Ectodermal cell (in vitro differentiated cells): ENCODE results near the gene DGKE.

Source experiments
- H3K27ac ChIP-seq: 2 replicates; pipeline ENCODE4 v1.7.0; 2013; ENCODE audit warnings: mild to moderate bottlenecking, low read depth, low read length; ENCODE audit not compliant: insufficient read depth, poor library complexity, severe bottlenecking
- H3K27me3 ChIP-seq: 2 replicates; pipeline ENCODE4 v1.7.0; 2013; ENCODE audit warnings: mild to moderate bottlenecking, low read length; ENCODE audit not compliant: insufficient read depth, control insufficient read depth, poor library complexity, severe bottlenecking
- H3K36me3 ChIP-seq: one replicate; pipeline ENCODE4 v1.7.0; 2013; ENCODE audit warnings: low read length; ENCODE audit not compliant: control insufficient read depth, insufficient read depth
- H3K4me1 ChIP-seq: one replicate; pipeline ENCODE4 v1.7.0; 2013; ENCODE audit warnings: low read length; ENCODE audit not compliant: control insufficient read depth, insufficient read depth
- H3K4me3 ChIP-seq: 2 replicates; pipeline ENCODE4 v1.7.0; 2013; ENCODE audit warnings: low read depth, low read length, control low read depth; ENCODE audit not compliant: insufficient read depth
- H3K9me3 ChIP-seq: 2 replicates; pipeline ENCODE4 v1.7.0; 2013; ENCODE audit warnings: mild to moderate bottlenecking, low read length, moderate library complexity; ENCODE audit not compliant: control insufficient read depth
- WGBS, 2 experiments: methylation state at CpG; one replicate each; pipeline ENCODE4 v1.1.7; 2013; ENCODE audit warnings: missing lambda C conversion rate in 2 of 2; 5-methylcytosine and 5-hydroxymethylcytosine counted together

DGKE gene

DNA sequence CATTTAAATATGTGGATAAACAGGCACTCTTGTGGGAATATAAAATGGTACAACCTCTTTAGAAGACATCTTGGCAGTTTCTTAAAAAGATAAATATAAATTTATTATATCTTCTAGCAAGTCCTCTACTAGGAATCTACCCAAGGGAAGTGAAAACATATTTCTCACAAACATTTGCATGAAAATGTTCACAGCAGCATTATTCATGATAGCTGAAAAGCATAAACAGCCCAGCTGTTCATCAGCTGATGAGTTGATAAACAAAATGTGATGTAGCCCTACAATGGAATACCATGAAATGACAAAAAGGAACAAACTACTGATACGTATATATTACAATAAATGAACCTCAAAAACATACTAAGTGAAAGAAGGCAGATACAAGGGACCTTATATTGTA lies 12.0 kb downstream of the DGKE start:
- 100% methylated on average over 1 of the region's 1 CpG; no CpG with 5 or more reads in 1 of the 2 experiments for WGBS, 2 experiments
- Histone ChIP-seq H3K27ac (no peak overlapping the region), H3K27me3 (no peaks in the 10 kb centered on the region), H3K4me3 (no peak overlapping the region), H3K36me3 (no peaks in the 10 kb centered on the region), H3K9me3 (no peaks in the 10 kb centered on the region), H3K4me1 (no peaks in the 10 kb centered on the region)

DNA sequence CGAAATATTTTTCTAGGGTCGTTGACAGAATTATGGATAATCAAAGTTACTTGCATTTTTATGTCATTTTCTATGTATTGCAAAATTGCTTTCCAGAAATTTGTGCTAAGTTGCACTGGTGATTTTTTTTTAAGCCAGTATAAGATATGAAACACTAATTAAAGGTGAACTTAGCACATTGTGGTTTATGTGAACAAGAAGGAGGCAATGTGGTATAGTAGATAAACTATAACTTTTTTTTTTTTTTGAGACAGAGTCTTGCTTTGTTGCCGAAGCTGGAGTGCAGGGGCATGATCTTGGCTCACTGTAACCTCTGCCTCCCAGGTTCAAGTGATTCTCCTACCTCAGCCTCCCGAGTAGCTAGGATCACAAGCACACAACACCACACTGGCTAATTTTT lies 13.2 kb downstream of the DGKE start:
- H3K4me1 ChIP-seq = no peaks in the 10 kb centered on the region
- no peaks in the 10 kb centered on the region for H3K36me3 ChIP-seq
- no peaks in the 10 kb centered on the region for H3K27me3 ChIP-seq
- no peak overlapping the region for H3K27ac ChIP-seq
- no peak overlapping the region for H3K4me3 ChIP-seq
- 89 to 94% methylated on average over 2 to 4 of the region's 4 CpGs for WGBS, 2 experiments
- no peaks in the 10 kb centered on the region for H3K9me3 ChIP-seq

DNA sequence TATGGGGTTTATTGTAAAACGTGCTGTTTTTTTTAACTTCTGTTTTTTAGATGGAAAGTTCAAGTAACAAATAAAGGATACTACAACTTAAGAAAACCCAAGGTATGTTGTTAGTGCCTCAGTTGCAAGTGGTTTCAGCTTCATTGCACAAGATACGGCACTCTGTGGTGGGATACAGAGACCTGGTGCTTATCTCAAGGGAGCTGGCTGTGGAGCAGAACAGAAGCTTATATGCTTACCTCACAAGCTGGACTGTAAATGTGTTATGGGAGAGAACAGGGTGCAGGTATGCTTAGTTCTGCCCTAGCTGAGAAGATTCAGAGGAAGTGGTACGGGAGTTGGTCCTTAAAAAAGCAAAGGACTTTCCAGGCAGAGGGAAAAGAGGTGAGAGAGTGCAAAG lies 15.2 kb downstream of the DGKE start:
- no peak overlapping the region for H3K27ac ChIP-seq
- no peaks in the 10 kb centered on the region for H3K27me3 ChIP-seq
- 65 to 78% methylated on average over 2 to 3 of the region's 3 CpGs for whole genome bisulfite sequencing, 2 experiments
- H3K4me1 ChIP-seq = no peaks in the 10 kb centered on the region
- H3K36me3 ChIP-seq = no peaks in the 10 kb centered on the region
- H3K9me3 ChIP-seq = no peaks in the 10 kb centered on the region
- no peak overlapping the region for H3K4me3 ChIP-seq

DNA sequence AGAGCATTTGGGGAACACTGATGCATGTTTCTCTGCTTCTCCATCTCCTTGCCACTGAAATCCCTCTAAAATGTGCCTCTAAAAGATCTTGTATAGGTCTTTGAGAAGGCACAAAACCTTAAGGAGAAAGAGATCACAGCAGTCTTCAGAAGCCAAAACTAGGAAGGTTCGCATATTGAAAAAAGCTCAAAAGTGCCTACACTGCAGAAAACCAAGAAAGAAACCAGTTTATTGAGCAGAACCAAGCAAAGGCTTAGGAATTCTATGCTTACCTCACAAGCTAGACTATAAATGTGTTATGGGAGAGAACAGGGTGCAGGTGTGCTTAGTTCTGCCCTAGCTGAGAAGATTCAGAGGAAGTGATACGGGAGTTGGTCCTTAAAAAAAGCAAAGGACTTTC lies 16.6 kb downstream of the DGKE start:
- H3K4me3 ChIP-seq = no peak overlapping the region
- no peaks in the 10 kb centered on the region for H3K36me3 ChIP-seq
- no peaks in the 10 kb centered on the region for H3K4me1 ChIP-seq
- H3K27ac ChIP-seq = no peak overlapping the region
- 96 to 98% methylated on average over 2 of the region's 2 CpGs for WGBS, 2 experiments
- H3K27me3 ChIP-seq = no peaks in the 10 kb centered on the region
- no peaks in the 10 kb centered on the region for H3K9me3 ChIP-seq

DNA sequence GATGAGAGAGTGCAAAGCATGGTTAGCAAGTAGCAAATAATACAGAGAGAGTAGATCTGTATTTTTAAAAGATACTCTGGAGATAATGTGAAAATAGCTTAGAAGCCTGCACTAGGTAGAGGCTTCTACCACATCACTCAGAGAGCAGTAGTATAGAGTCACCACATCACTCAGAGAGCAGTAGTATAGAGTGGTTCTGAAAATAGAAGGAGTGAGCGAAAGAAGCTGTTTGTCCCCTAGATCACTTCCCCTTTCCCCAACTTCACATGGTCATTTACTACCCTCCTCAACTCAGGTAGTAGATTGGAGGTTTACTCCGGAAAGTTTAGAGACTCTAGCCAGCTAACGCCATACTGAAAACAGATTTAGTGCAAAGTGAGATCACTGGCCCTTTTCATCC lies 17.1 kb downstream of the DGKE start:
- Histone ChIP-seq H3K9me3 (no peaks in the 10 kb centered on the region), H3K36me3 (no peaks in the 10 kb centered on the region), H3K27ac (no peak overlapping the region), H3K27me3 (no peaks in the 10 kb centered on the region), H3K4me1 (no peaks in the 10 kb centered on the region), H3K4me3 (no peak overlapping the region)
- WGBS, 2 experiments = 84 to 97% methylated on average over 2 of the region's 3 CpGs

DNA sequence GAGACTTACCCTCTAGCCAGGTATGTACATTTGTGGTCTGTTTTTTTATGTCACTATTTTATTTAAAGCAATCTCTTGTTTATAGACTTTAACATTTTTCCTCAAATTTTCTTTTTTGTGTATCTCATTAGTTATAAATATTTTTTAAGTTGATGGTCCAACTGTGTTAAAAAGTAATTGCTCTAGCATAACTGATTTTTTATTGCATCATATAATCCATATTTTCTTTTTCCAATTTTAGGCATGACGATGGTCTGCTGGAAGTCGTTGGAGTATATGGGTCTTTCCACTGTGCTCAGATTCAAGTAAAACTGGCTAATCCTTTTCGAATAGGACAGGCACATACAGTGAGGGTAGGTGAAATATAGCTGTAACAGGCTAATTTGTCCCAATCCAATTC lies 27.9 kb downstream of the DGKE start:
- no peaks in the 10 kb centered on the region for H3K27me3 ChIP-seq
- no peak overlapping the region for H3K27ac ChIP-seq
- no peaks in the 10 kb centered on the region for H3K36me3 ChIP-seq
- peaks cover 5% of the 10 kb centered on the region for H3K4me1 ChIP-seq
- WGBS, 2 experiments = 96 to 100% methylated on average over 3 of the region's 3 CpGs
- H3K9me3 ChIP-seq = no peaks in the 10 kb centered on the region
- no peak overlapping the region for H3K4me3 ChIP-seq

DNA sequence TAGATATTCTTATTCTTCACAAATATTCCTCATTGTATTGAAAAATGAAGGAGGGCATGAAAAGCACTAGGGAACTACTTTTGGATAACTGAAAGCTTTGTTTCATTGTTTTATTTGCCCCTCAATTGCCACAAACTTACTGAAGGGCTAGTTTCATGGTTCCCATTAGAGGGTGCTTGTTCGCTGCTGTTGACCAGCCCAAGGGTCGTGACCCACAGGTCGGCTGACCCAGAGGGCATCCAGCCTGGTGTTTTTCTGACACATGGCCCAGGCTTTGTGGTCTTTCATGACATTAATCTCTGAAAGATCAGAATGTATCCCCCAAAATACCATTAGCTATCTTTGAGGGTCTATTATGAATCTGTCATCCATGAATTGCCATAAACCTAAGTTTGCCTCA lies 30.0 kb downstream of the DGKE start:
- Histone ChIP-seq H3K4me1 (peaks cover 5% of the 10 kb centered on the region), H3K4me3 (no peak overlapping the region), H3K36me3 (no peaks in the 10 kb centered on the region), H3K27me3 (no peaks in the 10 kb centered on the region), H3K9me3 (no peaks in the 10 kb centered on the region), H3K27ac (no peak overlapping the region)
- 60 to 65% methylated on average over 3 of the region's 3 CpGs for WGBS, 2 experiments

DNA sequence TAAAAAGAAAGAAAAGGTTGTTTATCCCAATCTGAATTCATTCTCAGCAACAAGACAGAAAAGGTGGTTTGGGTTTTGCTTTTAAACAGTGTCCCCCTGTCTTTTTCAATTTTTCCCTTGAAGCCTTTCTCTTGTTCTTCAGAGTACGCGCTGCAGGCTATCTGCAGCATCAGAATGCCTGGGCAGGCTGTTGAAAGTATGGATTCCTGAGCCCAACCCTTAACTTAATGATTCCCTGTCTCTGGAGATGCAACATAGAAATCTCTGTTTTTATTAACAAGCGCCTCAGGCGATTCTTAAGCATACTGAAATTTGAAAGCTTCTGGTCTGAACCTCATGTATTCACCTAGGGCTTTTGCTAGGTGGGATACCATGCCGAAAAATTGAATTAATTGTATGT lies 32.1 kb downstream of the DGKE start:
- 75 to 82% methylated on average over 4 to 5 of the region's 5 CpGs for WGBS, 2 experiments
- Histone ChIP-seq H3K27ac (no peak overlapping the region), H3K27me3 (no peaks in the 10 kb centered on the region)

DNA sequence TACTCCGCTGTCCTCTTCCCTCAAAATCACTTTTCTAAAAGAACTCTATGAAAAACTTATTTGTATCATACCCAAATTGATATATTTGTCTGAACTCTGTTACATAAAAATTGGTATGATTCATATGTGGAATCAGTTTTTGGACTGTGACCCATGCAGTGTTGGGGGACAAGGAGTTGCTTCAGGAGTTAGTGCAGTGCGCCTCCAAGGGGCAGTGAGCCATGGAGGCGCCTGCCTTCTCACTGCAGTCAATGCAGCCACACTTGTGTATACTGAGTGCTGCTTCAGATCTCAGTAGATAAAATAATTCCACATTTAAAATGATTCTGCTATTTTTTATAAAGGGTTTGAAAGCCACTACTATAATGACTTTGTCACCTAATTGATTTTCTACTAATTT lies 32.5 kb downstream of the DGKE start:
- no peak overlapping the region for H3K4me3 ChIP-seq
- H3K27me3 ChIP-seq = no peaks in the 10 kb centered on the region
- H3K27ac ChIP-seq = no peak overlapping the region
- WGBS, 2 experiments = 63 to 66% methylated on average over 2 to 3 of the region's 3 CpGs
- H3K9me3 ChIP-seq = no peaks in the 10 kb centered on the region
- peaks cover 5% of the 10 kb centered on the region for H3K4me1 ChIP-seq
- no peaks in the 10 kb centered on the region for H3K36me3 ChIP-seq

More for the DNA sequence above, 32.1 kb downstream of the DGKE start:
- H3K4me3 ChIP-seq = no peak overlapping the region
- H3K36me3 ChIP-seq = no peaks in the 10 kb centered on the region
- no peaks in the 10 kb centered on the region for H3K9me3 ChIP-seq
- H3K4me1 ChIP-seq = peaks cover 5% of the 10 kb centered on the region

DNA sequence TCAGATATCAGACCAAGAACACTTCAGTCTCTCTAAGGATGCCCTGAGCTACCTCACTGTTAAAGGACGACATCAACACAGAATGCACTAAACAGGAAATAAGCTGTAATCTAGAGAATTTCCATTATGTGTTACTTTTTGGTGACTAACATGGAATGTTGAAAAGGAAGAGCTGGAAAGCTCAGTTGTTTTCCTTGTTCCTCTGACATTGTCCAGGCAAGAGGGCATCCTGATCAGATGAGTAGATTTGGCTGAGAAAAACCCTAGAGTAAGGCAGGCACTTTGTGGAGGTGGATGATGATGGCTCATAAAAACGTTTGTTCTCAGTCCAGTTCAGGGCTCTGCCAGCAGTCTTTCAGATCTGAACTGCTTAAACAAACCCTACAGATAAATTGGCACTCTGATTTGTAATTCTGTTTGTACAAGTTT lies 34.0 kb downstream of the DGKE start:
- no peak overlapping the region for H3K4me3 ChIP-seq
- H3K27ac ChIP-seq = no peak overlapping the region
- H3K27me3 ChIP-seq = no peaks in the 10 kb centered on the region
- no peaks in the 10 kb centered on the region for H3K36me3 ChIP-seq
- peaks cover 5% of the 10 kb centered on the region for H3K4me1 ChIP-seq
- H3K9me3 ChIP-seq = no peaks in the 10 kb centered on the region
- WGBS, 2 experiments = 81 to 85% methylated on average over 2 of the region's 2 CpGs

DNA sequence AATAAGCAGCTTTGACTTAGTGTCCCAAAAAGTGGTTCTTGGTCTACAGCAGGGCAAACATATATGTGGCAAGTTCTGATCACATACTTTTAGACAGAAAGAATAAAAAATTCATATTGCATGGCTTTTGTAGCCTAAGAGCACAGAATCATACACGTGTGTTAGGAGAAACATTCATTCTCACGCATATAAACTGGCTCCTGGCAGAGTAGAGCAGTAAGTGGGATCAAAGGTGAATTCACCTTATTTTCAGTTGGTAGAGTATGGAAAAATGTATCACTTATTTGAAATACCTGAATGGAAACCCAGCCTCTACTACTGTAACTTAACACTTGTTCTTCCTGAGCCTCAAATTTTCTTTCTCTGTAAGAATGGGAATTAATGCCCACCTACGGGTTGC lies 34.8 kb downstream of the DGKE start:
- Histone ChIP-seq H3K4me3 (no peak overlapping the region), H3K27ac (no peak overlapping the region), H3K27me3 (no peaks in the 10 kb centered on the region), H3K4me1 (peaks cover 5% of the 10 kb centered on the region), H3K9me3 (no peaks in the 10 kb centered on the region), H3K36me3 (no peaks in the 10 kb centered on the region)
- WGBS, 2 experiments = 91 to 95% methylated on average over 3 of the region's 3 CpGs
